B cell (primary cell): ENCODE data around the gene PSAT1. TPM values are rescaled to one million over a fixed set of nuclear protein-coding genes. Genes with fewer than 3 reads are reported as not detected.

Experiments
- ATAC-seq: fragments of 200-7000 bp; cut with Tn5 transposase; one replicate; pipeline ENCODE4 v1.10.0; 2021; ENCODE audit warnings: low read depth, mild to moderate bottlenecking, moderate number of reproducible peaks, moderate library complexity
- CTCF ChIA-PET: fragments of 350-600 bp; sonication (Branson Sonifier 250); formaldehyde crosslinking; loops from one replicate; lab custom pipeline; 2021; ENCODE audit warnings: antibody characterized with exemption, inconsistent platforms; lab: Charles Lee
- POLR2A ChIA-PET: fragments of 350-600 bp; sonication (Branson Sonifier 250); formaldehyde crosslinking; loops from one replicate; lab custom pipeline; 2021; ENCODE audit warnings: antibody characterized with exemption; lab: Charles Lee
- DNase-seq: peaks from one replicate; pipeline ENCODE4 v3.0.0; 2013
- H2AFZ ChIP-seq: 2 replicates; pipeline ENCODE4 v1.6.1; 2012; ENCODE audit warnings: mild to moderate bottlenecking, low read depth, low read length; ENCODE audit not compliant: insufficient read depth, poor library complexity, severe bottlenecking
- H3K27ac ChIP-seq, 2 donors: 1 replicate in 1 of 2; 2 replicates in 1 of 2; pipeline ENCODE4 v1.5.1; 2012 to 2013; ENCODE audit warnings: low read length in 2 of 2, mild to moderate bottlenecking in 2 of 2, moderate library complexity in 1 of 2
- H3K27me3 ChIP-seq, 4 experiments: fragments of 200-600 bp in 1 of 4; sonication (generic) in 1 of 4; replicated peaks in 1 of 4; 1 replicate in 2 of 4; 2 replicates in 2 of 4; pipeline versions ENCODE4 v1.6.1 to v1.7.0; 2013 to 2016; ENCODE audit warnings: low read length in 3 of 4, mild to moderate bottlenecking in 2 of 4, mixed read lengths in 1 of 4, moderate library complexity in 1 of 4; ENCODE audit not compliant: insufficient read depth in 4 of 4, control insufficient read depth in 3 of 4; ENCODE audit errors: control extremely low read depth in 1 of 4
- H3K36me3 ChIP-seq, 2 experiments: replicated peaks in 1 of 2; 1 replicate in 1 of 2; 2 replicates in 1 of 2; pipeline versions ENCODE4 v1.6.1 to v1.7.1; 2013; ENCODE audit warnings: low read length in 1 of 2; ENCODE audit not compliant: insufficient read depth in 2 of 2, control insufficient read depth in 1 of 2; ENCODE audit errors: control extremely low read depth in 1 of 2, extremely low read depth in 1 of 2
- H3K4me1 ChIP-seq, 2 donors: fragments of 200-600 bp in 1 of 2; sonication (generic) in 1 of 2; 1 replicate in 1 of 2; 2 replicates in 1 of 2; pipeline versions ENCODE4 v1.5.1 to v1.6.1; 2013 to 2017; ENCODE audit warnings: low read length in 2 of 2; ENCODE audit not compliant: control insufficient read depth in 2 of 2, insufficient read depth in 2 of 2
- H3K4me2 ChIP-seq: replicated peaks from 2 replicates; pipeline ENCODE3; 2012; ENCODE audit warnings: mild to moderate bottlenecking, low read depth, low read length; ENCODE audit not compliant: poor library complexity, severe bottlenecking
- H3K4me3 ChIP-seq, 5 experiments: fragments of 200-600 bp in 1 of 5; sonication (generic) in 1 of 5; 1 replicate in 3 of 5; 2 replicates in 2 of 5; pipeline versions ENCODE4 v1.5.1 to v1.7.0; 2011 to 2016; ENCODE audit warnings: low read length in 4 of 5, mild to moderate bottlenecking in 4 of 5, low read depth in 2 of 5, control low read depth in 1 of 5, moderate library complexity in 1 of 5; ENCODE audit not compliant: insufficient read depth in 1 of 5; ENCODE audit errors: control extremely low read depth in 1 of 5, extremely low read depth in 1 of 5
- H3K79me2 ChIP-seq: fragments of 200-600 bp; sonication (generic); one replicate; pipeline ENCODE4 v1.6.0; 2016; ENCODE audit warnings: low read length; ENCODE audit not compliant: control insufficient read depth, insufficient read depth
- H3K9ac ChIP-seq: fragments of 200-600 bp; sonication (generic); 2 replicates; pipeline ENCODE4 v1.6.1; 2017; ENCODE audit warnings: mild to moderate bottlenecking, low read length, moderate library complexity
- H3K9me3 ChIP-seq, 3 donors: one replicate each; pipeline versions ENCODE4 v1.6.1 to v1.7.1; 2013; ENCODE audit warnings: low read length in 2 of 3; ENCODE audit not compliant: control insufficient read depth in 2 of 3, insufficient read depth in 1 of 3; ENCODE audit errors: control extremely low read depth in 1 of 3
- H4K20me1 ChIP-seq: 2 replicates; pipeline ENCODE4 v1.6.0; 2012; ENCODE audit warnings: mild to moderate bottlenecking, low read length; ENCODE audit not compliant: insufficient read depth, control insufficient read depth, poor library complexity, severe bottlenecking
- H3K27ac Mint-ChIP-seq: one replicate; pipeline ENCODE4 v1.8.0; 2021; ENCODE audit warnings: mixed read lengths
- H3K27me3 Mint-ChIP-seq: one replicate; pipeline ENCODE4 v1.8.0; 2021; ENCODE audit warnings: mixed read lengths
- H3K4me1 Mint-ChIP-seq: one replicate; pipeline ENCODE4 v1.8.0; 2021; ENCODE audit warnings: mixed read lengths
- H3K4me3 Mint-ChIP-seq: one replicate; pipeline ENCODE4 v1.8.0; 2021; ENCODE audit warnings: mixed read lengths
- H3K9me3 Mint-ChIP-seq: one replicate; pipeline ENCODE4 v1.8.0; 2022; ENCODE audit warnings: mixed read lengths; ENCODE audit not compliant: insufficient read depth
- EZH2 ChIP-seq: IDR thresholded peaks from 2 replicates; pipeline ENCODE4 v1.6.1; 2012; ENCODE audit warnings: borderline replicate concordance, low read depth, mild to moderate bottlenecking, moderate library complexity, low read length; ENCODE audit not compliant: insufficient read depth, poor library complexity, severe bottlenecking
- whole genome bisulfite sequencing: methylation state at CpG from one replicate; pipeline ENCODE4 v1.1.5; 2013; ENCODE audit warnings: missing lambda C conversion rate; ENCODE audit not compliant: insufficient coverage; 5-methylcytosine and 5-hydroxymethylcytosine counted together
- intact Hi-C: fragments of 100-400 bp; cut with micrococcal nuclease; formaldehyde crosslinking; loops from one replicate; pipeline ENCODE4 v1.10.0; 2022
- polyA plus RNA-seq: library from polyadenylated mRNA; depleted of rRNA; stranded (reverse); fragments of >200 nt; gene quantifications from 2 replicates; pipeline ENCODE4 v1.2.3, GENCODE V29; 2012
- total RNA-seq, 2 donors: library from RNA; stranded (reverse); fragments of 120-200 nt in 1 of 2; gene quantifications; 1 replicate in 1 of 2; 2 replicates in 1 of 2; pipeline versions ENCODE4 v1.2.3 to v1.2.4, GENCODE V29; 2013 to 2022
- TF ChIP-seq, protein P1 (sequence below): fragments of 200-600 bp; IDR thresholded peaks from one replicate; pipeline ENCODE4 v1.8.0; 2022; ENCODE audit warnings: antibody characterized with exemption, mild to moderate bottlenecking

PSAT1 gene
- total and polyA plus RNA-seq, 2 donors (not counting 1 experiment from before 2014, with no cell fraction given), result 0.61 to 5.0 TPM

- no peak overlapping the region for H3K4me2 ChIP-seq
- Mint-ChIP-seq H3K27ac (no peak overlapping the region), H3K27me3 (no peaks in the 10 kb centered on the region), H3K9me3 (no peaks in the 10 kb centered on the region), H3K4me1 (peaks cover 18% of the 10 kb centered on the region), H3K4me3 (no peak overlapping the region)
- no peaks in the 10 kb centered on the region for H3K79me2 ChIP-seq
- H3K9me3 ChIP-seq, result peaks cover 0 to 4% (median 0%) of the 10 kb centered on the region in 3 donors
- CTCF ChIA-PET, result interaction anchor here (0.7 kb wide), 1 partner anchor 9 kb away, joined by 3 read pairs; no protein-coding TSS in a partner anchor
- peaks cover 0 to 17% (median 6%) of the 10 kb centered on the region in 4 experiments for H3K27me3 ChIP-seq
- ATAC-seq (no peak), DNase-seq (no peak)
- H3K36me3 ChIP-seq, result no peaks in the 10 kb centered on the region
- no peaks in the 10 kb centered on the region for H4K20me1 ChIP-seq
- intact Hi-C loops, result loop anchor here (5.0 to 10.0 kb wide), 3 partner anchors 1120 to 1900 kb away; partner anchors contain the start of genes RFK, TLE4 and VPS13A
- TF ChIP-seq, protein P1, sequence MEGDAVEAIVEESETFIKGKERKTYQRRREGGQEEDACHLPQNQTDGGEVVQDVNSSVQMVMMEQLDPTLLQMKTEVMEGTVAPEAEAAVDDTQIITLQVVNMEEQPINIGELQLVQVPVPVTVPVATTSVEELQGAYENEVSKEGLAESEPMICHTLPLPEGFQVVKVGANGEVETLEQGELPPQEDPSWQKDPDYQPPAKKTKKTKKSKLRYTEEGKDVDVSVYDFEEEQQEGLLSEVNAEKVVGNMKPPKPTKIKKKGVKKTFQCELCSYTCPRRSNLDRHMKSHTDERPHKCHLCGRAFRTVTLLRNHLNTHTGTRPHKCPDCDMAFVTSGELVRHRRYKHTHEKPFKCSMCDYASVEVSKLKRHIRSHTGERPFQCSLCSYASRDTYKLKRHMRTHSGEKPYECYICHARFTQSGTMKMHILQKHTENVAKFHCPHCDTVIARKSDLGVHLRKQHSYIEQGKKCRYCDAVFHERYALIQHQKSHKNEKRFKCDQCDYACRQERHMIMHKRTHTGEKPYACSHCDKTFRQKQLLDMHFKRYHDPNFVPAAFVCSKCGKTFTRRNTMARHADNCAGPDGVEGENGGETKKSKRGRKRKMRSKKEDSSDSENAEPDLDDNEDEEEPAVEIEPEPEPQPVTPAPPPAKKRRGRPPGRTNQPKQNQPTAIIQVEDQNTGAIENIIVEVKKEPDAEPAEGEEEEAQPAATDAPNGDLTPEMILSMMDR, result no peak
- no peak for TF ChIP-seq EZH2
- whole genome bisulfite sequencing, result 100% methylated on average over 2 of the region's 5 CpGs
- H3K9ac ChIP-seq, result no peak overlapping the region
- H3K27ac ChIP-seq, result no peak overlapping the region
- no peak overlapping the region for H3K4me3 ChIP-seq
- peaks cover 17 to 26% of the 10 kb centered on the region in 2 donors for H3K4me1 ChIP-seq
- POLR2A ChIA-PET, result no interaction called here
- H2AFZ ChIP-seq, result no peak overlapping the region
These were observed 2.4 kb upstream of the PSAT1 start for GRCh38 chr9:78294290-78295176.

GRCh38 chr9:78295177-78295575 is 1.7 kb upstream of the PSAT1 start:
- intact Hi-C loops, result loop anchor here (5.0 to 10.0 kb wide), 3 partner anchors 1120 to 1900 kb away; partner anchors contain the start of genes RFK, TLE4 and VPS13A
- H3K27me3 ChIP-seq, result peaks cover 0 to 17% (median 6%) of the 10 kb centered on the region in 4 experiments
- ATAC-seq, result no peak
- no peaks in the 10 kb centered on the region for H3K9me3 Mint-ChIP-seq
- H3K79me2 ChIP-seq, result no peaks in the 10 kb centered on the region
- no peaks in the 10 kb centered on the region for H4K20me1 ChIP-seq
- peaks cover 0 to 4% (median 0%) of the 10 kb centered on the region in 3 donors for H3K9me3 ChIP-seq
- no peak overlapping the region for H3K4me3 Mint-ChIP-seq
- peaks cover 18% of the 10 kb centered on the region for H3K4me1 Mint-ChIP-seq
- no peak for TF ChIP-seq EZH2
- TF ChIP-seq, protein P1, result no peak
- 100% methylated on average over 1 of the region's 3 CpGs for WGBS
- no peak overlapping the region for H2AFZ ChIP-seq
- no peaks in the 10 kb centered on the region for H3K36me3 ChIP-seq
- peaks cover 17 to 26% of the 10 kb centered on the region in 2 donors for H3K4me1 ChIP-seq
- H3K4me3 ChIP-seq, result no peak overlapping the region
- H3K27ac ChIP-seq, result no peak overlapping the region
- DNase-seq, result no peak
- CTCF ChIA-PET, result no interaction called here
- no peak overlapping the region for H3K27ac Mint-ChIP-seq
- no peak overlapping the region for H3K4me2 ChIP-seq
- H3K9ac ChIP-seq, result no peak overlapping the region
- no peaks in the 10 kb centered on the region for H3K27me3 Mint-ChIP-seq
- POLR2A ChIA-PET, result no interaction called here
